Neural progenitor cell (in vitro differentiated cells): ENCODE data around the gene EPGN. TPM values are rescaled to one million over a fixed set of nuclear protein-coding genes. Genes with fewer than 3 reads are reported as not detected.

Source experiments
- DNase-seq: peaks from one replicate; pipeline ENCODE4 v3.0.0-alpha.2; 2016; ENCODE audit warnings: low spot score
- H2AFZ ChIP-seq: fragments of 200-600 bp; sonication (generic); replicated peaks from 2 replicates; pipeline ENCODE4 v1.6.1; 2016; ENCODE audit warnings: antibody characterized with exemption
- H3F3A ChIP-seq: fragments of 200-600 bp; sonication (generic); 2 replicates; pipeline ENCODE4 v1.6.1; 2016; ENCODE audit warnings: antibody characterized with exemption, low read depth
- H3K27ac ChIP-seq: fragments of 200-600 bp; sonication (generic); 2 replicates; pipeline ENCODE4 v1.5.1; 2016; ENCODE audit warnings: mild to moderate bottlenecking
- H3K27me3 ChIP-seq: fragments of 200-600 bp; sonication (generic); 2 replicates; pipeline ENCODE4 v1.6.1; 2016; ENCODE audit warnings: mild to moderate bottlenecking, moderate library complexity
- H3K36me3 ChIP-seq: fragments of 200-600 bp; sonication (generic); 2 replicates; pipeline ENCODE4 v1.5.1; 2016
- H3K4me1 ChIP-seq: fragments of 200-600 bp; sonication (generic); 2 replicates; pipeline ENCODE4 v1.6.1; 2016; ENCODE audit warnings: mixed run types
- H3K4me2 ChIP-seq: fragments of 200-600 bp; sonication (generic); 2 replicates; pipeline ENCODE4 v1.6.1; 2016
- H3K4me3 ChIP-seq: fragments of 200-600 bp; sonication (generic); 2 replicates; pipeline ENCODE4 v1.5.1; 2016
- H3K79me2 ChIP-seq: fragments of 200-600 bp; sonication (generic); 2 replicates; pipeline ENCODE4 v1.6.1; 2016; ENCODE audit warnings: low read depth
- H3K9ac ChIP-seq: fragments of 200-600 bp; sonication (generic); 2 replicates; pipeline ENCODE4 v1.6.1; 2016
- H3K9me3 ChIP-seq: fragments of 200-600 bp; sonication (generic); 2 replicates; pipeline ENCODE4 v1.5.1; 2016; ENCODE audit warnings: low read depth
- H4K20me1 ChIP-seq: fragments of 200-600 bp; sonication (generic); 2 replicates; pipeline ENCODE4 v1.6.1; 2016; ENCODE audit warnings: low read depth
- H3K27ac Mint-ChIP-seq: 3 replicates; pipeline ENCODE4 v1.8.0; 2021; ENCODE audit warnings: mixed read lengths
- H3K27me3 Mint-ChIP-seq: 2 replicates; pipeline ENCODE4 v1.8.0; 2022; ENCODE audit warnings: low read depth, mild to moderate bottlenecking, inconsistent platforms, moderate library complexity, mixed read lengths; ENCODE audit not compliant: insufficient read depth
- H3K36me3 Mint-ChIP-seq: 3 replicates; pipeline ENCODE4 v1.8.0; 2021; ENCODE audit warnings: mixed read lengths
- H3K4me1 Mint-ChIP-seq: 3 replicates; pipeline ENCODE4 v1.8.0; 2021; ENCODE audit warnings: mixed read lengths
- H3K4me3 Mint-ChIP-seq: 3 replicates; pipeline ENCODE4 v1.8.0; 2021; ENCODE audit warnings: mild to moderate bottlenecking, moderate library complexity, mixed read lengths
- H3K9me3 Mint-ChIP-seq: 3 replicates; pipeline ENCODE4 v1.8.0; 2020; ENCODE audit warnings: mixed read lengths
- EZH2 ChIP-seq: fragments of 200-600 bp; sonication (generic); IDR thresholded peaks from 2 replicates; pipeline ENCODE4 v1.6.1; 2017; ENCODE audit warnings: antibody characterized with exemption, mild to moderate bottlenecking, moderate library complexity
- EZH2phosphoT487 ChIP-seq: fragments of 200-600 bp; sonication (generic); IDR thresholded peaks from 2 replicates; pipeline ENCODE4 v1.6.1; 2017; ENCODE audit warnings: antibody characterized with exemption
- total RNA-seq: library from RNA; depleted of rRNA; stranded (reverse); fragments of >200 nt; gene quantifications from 2 replicates; pipeline ENCODE4 v1.2.3, GENCODE V29; 2015; ENCODE audit warnings: low replicate concordance
- TF ChIP-seq, protein P1 (sequence below): fragments of 200-600 bp; sonication (generic); IDR thresholded peaks from 2 replicates; pipeline ENCODE4 v1.5.1; 2017; ENCODE audit warnings: antibody characterized with exemption, mild to moderate bottlenecking

EPGN gene
- total RNA-seq, 1 donor from 2014 or later = not detected

DNA sequence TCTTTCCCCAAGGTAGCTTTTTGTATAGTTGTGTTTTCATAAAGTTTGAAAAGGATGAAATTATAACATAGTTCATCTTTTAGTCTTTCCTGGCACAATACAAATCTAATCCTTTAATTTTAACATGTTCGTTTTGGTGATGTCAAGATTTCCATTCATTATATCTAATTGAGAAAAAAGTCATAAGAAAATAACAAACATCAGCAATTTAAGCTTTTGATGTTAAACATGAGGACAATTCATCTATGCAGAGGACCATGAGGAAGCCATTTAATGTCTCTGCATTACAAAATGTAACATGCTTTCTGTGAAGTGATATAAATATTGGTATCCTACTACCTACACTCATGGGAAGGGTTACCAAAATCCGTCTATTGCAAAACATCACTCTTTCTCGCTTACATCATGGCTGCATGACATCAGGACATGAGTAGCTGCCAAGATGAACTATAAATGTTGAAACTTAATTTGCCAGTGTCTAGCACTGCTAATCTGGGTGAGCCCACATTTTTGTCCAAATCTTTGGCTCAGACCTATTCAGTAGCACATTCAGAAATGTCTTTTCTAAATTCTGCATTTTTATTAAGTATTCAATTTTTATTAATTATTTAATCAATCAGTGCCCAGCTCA, 9.5 kb downstream of the EPGN start:
- H3K27ac ChIP-seq = no peak overlapping the region
- no peak overlapping the region for H3K4me2 ChIP-seq
- no peaks in the 10 kb centered on the region for H3K27me3 ChIP-seq
- H3K36me3 ChIP-seq = no peaks in the 10 kb centered on the region
- Mint-ChIP-seq H3K9me3 (no peaks in the 10 kb centered on the region), H3K27me3 (no peaks in the 10 kb centered on the region), H3K4me3 (no peak overlapping the region), H3K27ac (no peak overlapping the region), H3K36me3 (no peaks in the 10 kb centered on the region), H3K4me1 (peaks cover 10% of the 10 kb centered on the region)
- H3K9ac ChIP-seq = no peak overlapping the region
- H4K20me1 ChIP-seq = no peaks in the 10 kb centered on the region
- no peaks in the 10 kb centered on the region for H3K9me3 ChIP-seq
- no peak overlapping the region for H2AFZ ChIP-seq
- H3K79me2 ChIP-seq = no peaks in the 10 kb centered on the region
- DNase-seq = no peak
- no peak overlapping the region for H3K4me3 ChIP-seq
- no peaks in the 10 kb centered on the region for H3F3A ChIP-seq
- peaks cover 7% of the 10 kb centered on the region for H3K4me1 ChIP-seq
- TF ChIP-seq, protein P1, sequence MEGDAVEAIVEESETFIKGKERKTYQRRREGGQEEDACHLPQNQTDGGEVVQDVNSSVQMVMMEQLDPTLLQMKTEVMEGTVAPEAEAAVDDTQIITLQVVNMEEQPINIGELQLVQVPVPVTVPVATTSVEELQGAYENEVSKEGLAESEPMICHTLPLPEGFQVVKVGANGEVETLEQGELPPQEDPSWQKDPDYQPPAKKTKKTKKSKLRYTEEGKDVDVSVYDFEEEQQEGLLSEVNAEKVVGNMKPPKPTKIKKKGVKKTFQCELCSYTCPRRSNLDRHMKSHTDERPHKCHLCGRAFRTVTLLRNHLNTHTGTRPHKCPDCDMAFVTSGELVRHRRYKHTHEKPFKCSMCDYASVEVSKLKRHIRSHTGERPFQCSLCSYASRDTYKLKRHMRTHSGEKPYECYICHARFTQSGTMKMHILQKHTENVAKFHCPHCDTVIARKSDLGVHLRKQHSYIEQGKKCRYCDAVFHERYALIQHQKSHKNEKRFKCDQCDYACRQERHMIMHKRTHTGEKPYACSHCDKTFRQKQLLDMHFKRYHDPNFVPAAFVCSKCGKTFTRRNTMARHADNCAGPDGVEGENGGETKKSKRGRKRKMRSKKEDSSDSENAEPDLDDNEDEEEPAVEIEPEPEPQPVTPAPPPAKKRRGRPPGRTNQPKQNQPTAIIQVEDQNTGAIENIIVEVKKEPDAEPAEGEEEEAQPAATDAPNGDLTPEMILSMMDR = no peak
- no peak for TF ChIP-seq EZH2phosphoT487
- TF ChIP-seq EZH2 = no peak

DNA sequence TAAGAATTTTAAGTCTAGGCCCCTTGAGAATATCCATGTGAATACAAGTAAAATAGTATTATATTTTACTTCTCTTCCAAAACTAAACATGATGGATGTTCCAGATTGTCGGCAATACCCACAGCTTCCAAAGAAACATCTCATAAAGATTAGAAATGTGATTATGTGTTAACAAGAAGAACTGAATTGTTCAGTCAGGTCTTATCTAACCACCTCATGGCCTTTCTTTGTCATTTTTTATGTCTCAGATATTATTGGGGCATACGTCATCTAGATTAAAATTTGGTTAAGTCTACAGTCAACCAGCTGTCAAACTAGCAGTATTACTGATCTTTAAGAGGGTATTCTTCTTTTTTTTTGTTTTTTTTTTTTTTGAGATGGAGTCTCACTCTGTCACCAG, 10.0 kb downstream of the EPGN start:
- Histone ChIP-seq H3K79me2 (no peaks in the 10 kb centered on the region), H4K20me1 (no peaks in the 10 kb centered on the region)
- H3K4me3 Mint-ChIP-seq = no peak overlapping the region

DNA sequence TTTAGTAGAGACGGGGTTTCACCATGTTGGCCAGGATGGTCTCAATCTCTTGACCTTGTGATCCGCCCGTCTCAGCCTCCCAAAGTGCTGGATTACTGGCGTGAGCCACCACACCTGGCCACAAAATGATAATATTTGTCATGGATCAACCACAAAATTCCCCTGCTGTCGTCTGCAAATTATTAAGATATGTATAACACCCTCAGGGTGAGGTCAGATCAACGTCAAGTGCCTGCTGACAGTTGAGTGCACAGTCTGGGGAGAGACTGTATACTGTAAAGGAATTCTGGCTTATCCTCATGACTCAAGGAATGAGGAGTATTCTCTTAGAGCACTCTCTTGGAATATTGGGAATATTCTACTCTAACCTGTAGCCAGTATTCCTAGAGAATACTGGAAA, 11.2 kb downstream of the EPGN start:
- TF ChIP-seq EZH2 = no peak
- TF ChIP-seq, protein P1 = no peak
- no peak for TF ChIP-seq EZH2phosphoT487
- H3K4me1 Mint-ChIP-seq = peaks cover 23% of the 10 kb centered on the region
- H2AFZ ChIP-seq = no peak overlapping the region
- peaks cover 10% of the 10 kb centered on the region for H3K4me1 ChIP-seq
- H4K20me1 ChIP-seq = no peaks in the 10 kb centered on the region
- no peak overlapping the region for H3K4me3 Mint-ChIP-seq
- H3K9me3 Mint-ChIP-seq = no peaks in the 10 kb centered on the region
- H3K79me2 ChIP-seq = no peaks in the 10 kb centered on the region
- H3K27ac Mint-ChIP-seq = no peak overlapping the region
- H3K27me3 Mint-ChIP-seq = no peaks in the 10 kb centered on the region
- no peak overlapping the region for H3K9ac ChIP-seq
- no peak overlapping the region for H3K4me2 ChIP-seq
- no peaks in the 10 kb centered on the region for H3K36me3 ChIP-seq
- no peak overlapping the region for H3K4me3 ChIP-seq
- DNase-seq = no peak
- H3K27me3 ChIP-seq = no peaks in the 10 kb centered on the region
- no peaks in the 10 kb centered on the region for H3K9me3 ChIP-seq
- H3F3A ChIP-seq = no peaks in the 10 kb centered on the region
- no peaks in the 10 kb centered on the region for H3K36me3 Mint-ChIP-seq
- H3K27ac ChIP-seq = no peak overlapping the region

More for the DNA sequence above, 10.0 kb downstream of the EPGN start:
- H3K27ac ChIP-seq = no peak overlapping the region
- no peaks in the 10 kb centered on the region for H3K27me3 Mint-ChIP-seq
- no peaks in the 10 kb centered on the region for H3K9me3 Mint-ChIP-seq
- H3K36me3 Mint-ChIP-seq = no peaks in the 10 kb centered on the region
- H3K9me3 ChIP-seq = no peaks in the 10 kb centered on the region
- no peaks in the 10 kb centered on the region for H3K36me3 ChIP-seq
- no peak overlapping the region for H3K27ac Mint-ChIP-seq
- no peak overlapping the region for H3K9ac ChIP-seq
- no peaks in the 10 kb centered on the region for H3K27me3 ChIP-seq
- H3F3A ChIP-seq = no peaks in the 10 kb centered on the region
- no peak overlapping the region for H3K4me2 ChIP-seq
- peaks cover 7% of the 10 kb centered on the region for H3K4me1 ChIP-seq
- no peak overlapping the region for H3K4me3 ChIP-seq
- H3K4me1 Mint-ChIP-seq = peaks cover 14% of the 10 kb centered on the region
- no peak overlapping the region for H2AFZ ChIP-seq
- no peak for TF ChIP-seq EZH2
- TF ChIP-seq, protein P1 = no peak
- no peak for TF ChIP-seq EZH2phosphoT487
- no peak for DNase-seq
